Measurements from ENCODE around the gene PSMB3.
"Not testable (repeated sequence)": the region's sequence is repeated elsewhere in the genome, so short reads cannot be mapped to it uniquely, and the experiment has no call there.

Gene PSMB3

DNA sequence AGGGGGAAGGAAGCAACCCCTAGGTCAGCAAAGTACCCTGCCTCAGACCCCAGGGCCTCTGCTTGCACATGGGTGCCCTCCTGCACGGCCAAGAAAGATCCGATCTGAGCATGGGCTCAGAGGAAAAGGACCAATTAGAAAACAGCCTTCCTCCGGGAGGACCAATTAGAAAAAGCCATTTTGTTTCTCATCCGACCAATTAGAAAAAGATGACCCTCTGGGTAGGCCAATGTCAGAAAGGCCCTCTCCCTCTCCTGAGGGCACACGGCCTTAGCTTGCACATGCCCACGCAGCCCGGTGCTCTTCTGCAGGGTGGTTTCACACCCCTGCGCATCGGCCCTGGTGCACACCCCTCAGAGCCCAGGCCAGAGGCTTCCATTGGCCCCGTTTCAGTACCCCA, 27.5 kb upstream of the PSMB3 start:
- no peak for ATAC-seq (ENCODE audit: low read depth)
- Mint-ChIP-seq H3K9me3 (no peaks in the 10 kb centered on the region), H3K36me3 (peaks cover 8% of the 10 kb centered on the region), H3K4me1 (peaks cover 30% of the 10 kb centered on the region), H3K27ac (no peak overlapping the region), H3K4me3 (no peak overlapping the region), H3K27me3 (no peaks in the 10 kb centered on the region)
- no peak for DNase-seq (ENCODE audit: low spot score in 2 of 2)

DNA sequence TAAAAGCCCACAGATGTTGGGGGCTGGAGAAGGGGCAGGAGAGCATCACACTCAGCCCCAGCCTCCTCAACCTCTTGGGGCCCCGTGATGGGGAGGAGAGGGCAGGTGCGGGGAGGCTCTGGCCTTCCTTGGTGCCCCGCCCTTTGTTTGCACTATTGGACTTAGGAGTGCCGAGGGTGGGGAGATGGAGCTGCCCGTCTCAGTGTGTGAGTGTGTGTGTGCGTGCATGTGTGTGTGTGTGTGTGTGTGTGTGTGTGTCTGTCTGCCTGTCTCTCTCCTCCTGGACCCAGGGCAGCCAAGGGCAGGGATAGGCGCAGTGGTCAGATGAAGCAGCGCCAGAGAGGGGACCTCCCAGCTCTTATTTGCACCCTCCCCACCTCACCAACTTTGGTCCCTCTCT, 26.4 kb upstream of the PSMB3 start:
- not testable (repeated sequence) for H3K27ac Mint-ChIP-seq; ATAC-seq (ENCODE audit: low read depth); DNase-seq (ENCODE audit: low spot score in 2 of 2); H3K36me3 Mint-ChIP-seq; H3K9me3 Mint-ChIP-seq; H3K27me3 Mint-ChIP-seq; H3K4me3 Mint-ChIP-seq
- peaks cover 34% of the 10 kb centered on the region for H3K4me1 Mint-ChIP-seq

DNA sequence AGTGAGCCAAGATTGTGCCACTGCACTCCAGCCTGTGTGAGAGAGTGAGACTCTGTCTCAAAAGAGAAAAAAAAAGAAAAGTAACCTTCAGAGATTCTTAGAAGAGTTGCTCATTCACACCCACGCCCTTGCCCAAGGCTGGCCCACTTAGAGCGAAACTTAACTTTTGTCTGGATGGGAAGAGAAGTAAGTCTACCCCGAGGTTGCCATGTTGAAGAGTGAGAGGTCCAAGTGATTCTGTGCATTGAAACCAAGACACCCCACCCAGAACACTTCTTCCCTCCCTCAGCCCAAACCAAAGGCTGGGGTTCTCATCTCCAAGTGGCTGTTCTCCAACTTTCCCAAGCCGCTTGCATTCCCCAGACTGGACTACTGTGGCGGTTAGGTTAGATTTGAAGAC, 24.8 kb upstream of the PSMB3 start:
- H3K9me3 Mint-ChIP-seq: no peaks in the 10 kb centered on the region
- peak overlapping the region; percentile 40 for H3K27ac Mint-ChIP-seq
- peak overlapping the region; percentile 51 for H3K4me3 Mint-ChIP-seq
- peaks cover 40% of the 10 kb centered on the region for H3K4me1 Mint-ChIP-seq
- ATAC-seq (ENCODE audit: low read depth) (no peak), DNase-seq (ENCODE audit: low spot score in 2 of 2) (no peak)
- H3K36me3 Mint-ChIP-seq: peaks cover under 1% of the 10 kb centered on the region
- no peaks in the 10 kb centered on the region for H3K27me3 Mint-ChIP-seq

DNA sequence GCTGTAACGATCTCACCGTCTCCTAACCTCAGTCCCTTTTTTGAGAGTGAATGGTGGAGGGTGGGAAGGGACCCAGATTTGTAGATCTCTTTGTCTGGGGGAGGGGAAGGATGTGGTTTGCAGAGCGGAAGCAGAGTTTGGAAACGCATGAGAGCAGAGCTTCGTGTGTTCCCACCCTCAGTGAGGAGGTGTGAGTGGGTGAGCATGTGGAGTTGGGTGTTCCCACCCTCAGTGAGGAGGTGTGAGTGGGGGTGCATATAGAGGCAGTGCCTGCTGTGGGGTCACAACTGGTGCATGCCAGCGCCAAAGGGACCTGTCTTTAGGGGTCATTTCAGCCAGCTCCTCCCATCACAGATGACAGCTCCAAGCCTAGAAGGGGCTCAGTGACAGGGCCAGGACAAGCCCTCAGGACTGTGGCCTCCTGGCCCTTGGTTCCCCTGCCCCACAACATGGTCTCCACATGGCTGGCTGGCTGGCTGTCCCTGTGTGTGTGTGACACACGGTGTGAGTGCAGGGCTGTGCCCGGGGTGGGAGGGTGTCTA, 24.2 kb upstream of the PSMB3 start:
- H3K4me3 Mint-ChIP-seq: peak overlapping the region; percentile 51
- no peaks in the 10 kb centered on the region for H3K9me3 Mint-ChIP-seq
- peaks cover 2% of the 10 kb centered on the region for H3K36me3 Mint-ChIP-seq
- peak overlapping the region; percentile 40 for H3K27ac Mint-ChIP-seq
- H3K27me3 Mint-ChIP-seq: no peaks in the 10 kb centered on the region
- DNase-seq (ENCODE audit: low spot score in 2 of 2) (peak in 1 of 2 donors; percentile 40), ATAC-seq (ENCODE audit: low read depth) (peak; percentile 56)
- H3K4me1 Mint-ChIP-seq: peaks cover 45% of the 10 kb centered on the region

DNA sequence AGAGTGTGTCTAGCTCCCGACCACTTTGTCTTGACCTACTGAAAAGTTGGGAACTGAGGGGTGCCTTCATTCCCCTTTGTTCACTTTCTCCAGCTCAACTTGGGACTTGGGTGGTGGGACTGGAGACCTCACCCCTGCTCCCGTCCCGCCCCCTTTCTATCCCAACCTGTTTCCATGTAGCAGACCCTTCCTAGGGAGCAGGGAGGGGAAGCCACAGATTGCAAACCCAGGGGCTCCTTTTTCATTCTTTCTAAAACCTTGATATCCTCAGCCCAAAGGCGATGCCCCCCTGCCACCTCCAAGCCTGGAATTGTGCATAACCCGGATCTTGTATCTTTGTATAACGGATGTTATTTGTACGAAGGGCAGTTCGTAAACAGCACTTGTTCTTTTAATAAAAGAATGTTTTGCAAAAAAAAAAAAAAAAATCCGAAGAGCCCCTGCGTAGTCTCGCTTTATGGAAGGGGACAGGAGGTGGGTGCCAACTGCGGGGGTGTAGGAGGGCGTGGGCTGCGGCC, 23.1 kb upstream of the PSMB3 start:
- H3K9me3 Mint-ChIP-seq: no peaks in the 10 kb centered on the region
- peaks cover 50% of the 10 kb centered on the region for H3K4me1 Mint-ChIP-seq
- H3K27me3 Mint-ChIP-seq: no peaks in the 10 kb centered on the region
- ATAC-seq (ENCODE audit: low read depth) (no peak), DNase-seq (ENCODE audit: low spot score in 2 of 2) (no peak)
- H3K27ac Mint-ChIP-seq: no peak overlapping the region
- H3K36me3 Mint-ChIP-seq: peaks cover 2% of the 10 kb centered on the region
- H3K4me3 Mint-ChIP-seq: peak overlapping the region; percentile 59

DNA sequence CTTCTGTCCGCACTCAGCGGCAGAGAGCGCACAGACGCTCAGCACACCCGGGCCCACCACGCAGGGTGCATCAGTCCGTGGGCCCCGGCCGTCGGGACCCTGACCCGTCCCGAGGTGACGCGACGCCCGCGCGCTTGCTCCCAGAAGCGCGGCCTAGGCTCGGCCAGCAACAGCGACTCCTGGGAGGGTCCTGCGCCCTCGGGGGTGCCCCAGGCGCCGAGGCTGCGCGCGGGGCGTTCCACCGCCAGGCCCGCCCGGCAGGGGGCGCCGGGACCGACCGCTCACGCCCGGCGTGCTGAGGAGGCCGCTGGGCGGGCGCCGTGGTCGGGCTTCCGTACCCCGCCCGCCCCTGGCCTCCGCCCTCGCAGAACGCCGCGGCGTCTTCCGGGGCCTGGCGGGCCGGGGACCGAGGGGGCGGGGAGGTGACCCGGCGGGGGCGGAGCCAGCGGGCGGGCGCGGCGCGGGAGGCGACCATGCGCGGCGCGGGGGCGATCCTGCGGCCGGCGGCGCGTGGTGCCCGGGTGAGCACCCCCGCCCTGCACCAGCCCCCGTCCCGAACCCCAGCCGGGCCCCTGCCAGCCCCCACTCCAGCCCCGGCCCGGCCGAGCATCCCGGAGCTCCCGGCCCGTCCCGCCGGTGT, 22.5 kb upstream of the PSMB3 start, which contains the start of gene CISD3:
Gene CISD3, plus strand, starts transcription at position 456 of the 640 bp plus-strand sequence. Its CDS starts 18 bp downstream, at position 474.
- Mint-ChIP-seq H3K36me3 (peaks cover 2% of the 10 kb centered on the region), H3K9me3 (no peaks in the 10 kb centered on the region), H3K4me1 (peaks cover 53% of the 10 kb centered on the region), H3K27me3 (no peaks in the 10 kb centered on the region), H3K27ac (peak within 1 kb of the TSS; percentile 93), H3K4me3 (peak within 1 kb of the TSS; percentile 96)
- ATAC-seq (ENCODE audit: low read depth) (peak; percentile 87), DNase-seq (ENCODE audit: low spot score in 2 of 2) (peak; percentile 85 to 92)

DNA sequence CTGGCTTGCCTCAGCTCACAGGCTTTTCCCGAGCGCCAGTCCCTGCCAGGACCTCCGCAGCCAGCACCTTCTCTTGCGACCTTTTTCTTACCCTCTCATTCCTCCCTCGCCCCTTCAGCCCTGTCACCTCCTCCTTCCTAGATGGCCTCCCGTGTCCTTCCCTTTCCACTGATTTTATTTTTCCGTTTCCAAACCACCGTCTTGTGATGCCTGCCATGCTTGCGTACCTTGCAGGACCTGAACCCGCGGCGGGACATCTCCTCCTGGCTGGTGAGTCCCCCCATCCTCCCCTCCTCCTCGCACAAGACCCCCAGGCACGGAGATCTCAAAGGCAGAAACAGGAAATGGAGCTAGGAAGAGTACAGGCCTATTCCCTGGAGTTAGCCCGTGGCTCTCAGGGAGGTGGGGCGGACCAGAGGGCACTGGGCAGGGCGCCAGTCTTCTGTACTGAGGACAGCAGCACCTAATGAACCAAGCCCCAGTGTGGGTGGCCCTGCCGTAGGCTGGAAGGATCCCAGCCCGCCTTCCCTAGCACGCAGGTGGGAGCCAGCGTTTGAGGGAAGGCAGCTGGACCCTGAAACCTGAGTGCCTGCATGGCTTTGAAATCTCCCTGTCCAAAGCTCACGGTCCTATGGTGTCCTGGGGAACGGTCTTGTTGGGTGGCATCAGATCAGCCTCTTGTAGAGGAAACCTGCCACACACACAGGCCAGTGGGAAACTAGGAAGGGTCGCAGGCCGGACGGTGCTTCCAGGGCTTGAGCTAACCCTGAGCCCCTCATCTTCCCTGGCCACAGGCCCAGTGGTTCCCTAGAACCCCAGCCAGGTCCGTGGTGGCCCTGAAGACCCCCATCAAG, 21.8 kb upstream of the PSMB3 start:
- peaks cover 55% of the 10 kb centered on the region for H3K4me1 Mint-ChIP-seq
- H3K9me3 Mint-ChIP-seq: no peaks in the 10 kb centered on the region
- DNase-seq (ENCODE audit: low spot score in 2 of 2) (no peak), ATAC-seq (ENCODE audit: low read depth) (no peak)
- peaks cover 2% of the 10 kb centered on the region for H3K36me3 Mint-ChIP-seq
- no peaks in the 10 kb centered on the region for H3K27me3 Mint-ChIP-seq
- H3K4me3 Mint-ChIP-seq: peak overlapping the region; percentile 96
- H3K27ac Mint-ChIP-seq: peak overlapping the region; percentile 93

DNA sequence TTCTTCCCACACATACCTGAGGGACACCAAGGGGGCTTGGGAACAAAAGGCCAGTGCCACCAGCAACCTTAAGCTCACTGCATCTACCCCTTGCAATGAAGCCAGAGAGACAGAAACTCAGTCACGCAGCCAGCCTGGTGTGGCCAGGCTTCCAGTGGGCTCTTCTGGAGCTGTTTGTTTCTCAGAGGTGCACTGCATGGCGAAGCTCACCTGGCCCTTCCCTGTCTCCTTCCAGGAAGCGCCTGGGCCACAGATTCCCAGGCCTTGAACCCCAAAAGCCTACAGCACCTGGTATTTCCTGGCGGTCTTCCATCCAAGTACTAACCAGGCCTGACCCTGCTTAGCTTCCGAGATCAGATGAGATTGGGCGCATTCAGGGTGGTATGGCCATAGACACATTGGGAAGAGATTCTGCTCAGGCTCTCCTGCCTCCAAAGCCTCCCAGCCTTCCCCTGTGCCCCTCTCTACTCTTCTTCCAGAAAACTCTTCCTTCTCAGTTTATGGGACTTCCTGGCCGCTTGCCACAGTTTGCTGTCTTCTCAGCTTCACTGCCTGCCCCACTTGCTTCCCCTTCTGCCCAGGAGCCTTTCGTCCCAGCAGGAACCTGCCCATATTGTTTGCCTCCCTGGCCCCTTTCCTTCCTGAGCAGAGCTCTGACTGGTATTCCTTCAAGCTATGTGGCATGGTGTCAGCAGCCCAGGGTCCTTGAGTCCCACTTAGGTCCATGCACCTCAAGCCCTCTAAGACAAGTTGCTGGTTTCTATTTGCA, 20.8 kb upstream of the PSMB3 start:
- Mint-ChIP-seq H3K9me3 (no peaks in the 10 kb centered on the region), H3K36me3 (peaks cover 2% of the 10 kb centered on the region), H3K4me3 (peak overlapping the region; percentile 96), H3K27me3 (no peaks in the 10 kb centered on the region), H3K27ac (peak overlapping the region; percentile 25), H3K4me1 (peaks cover 51% of the 10 kb centered on the region)
- no peak for ATAC-seq (ENCODE audit: low read depth)
- DNase-seq (ENCODE audit: low spot score in 2 of 2): no peak

DNA sequence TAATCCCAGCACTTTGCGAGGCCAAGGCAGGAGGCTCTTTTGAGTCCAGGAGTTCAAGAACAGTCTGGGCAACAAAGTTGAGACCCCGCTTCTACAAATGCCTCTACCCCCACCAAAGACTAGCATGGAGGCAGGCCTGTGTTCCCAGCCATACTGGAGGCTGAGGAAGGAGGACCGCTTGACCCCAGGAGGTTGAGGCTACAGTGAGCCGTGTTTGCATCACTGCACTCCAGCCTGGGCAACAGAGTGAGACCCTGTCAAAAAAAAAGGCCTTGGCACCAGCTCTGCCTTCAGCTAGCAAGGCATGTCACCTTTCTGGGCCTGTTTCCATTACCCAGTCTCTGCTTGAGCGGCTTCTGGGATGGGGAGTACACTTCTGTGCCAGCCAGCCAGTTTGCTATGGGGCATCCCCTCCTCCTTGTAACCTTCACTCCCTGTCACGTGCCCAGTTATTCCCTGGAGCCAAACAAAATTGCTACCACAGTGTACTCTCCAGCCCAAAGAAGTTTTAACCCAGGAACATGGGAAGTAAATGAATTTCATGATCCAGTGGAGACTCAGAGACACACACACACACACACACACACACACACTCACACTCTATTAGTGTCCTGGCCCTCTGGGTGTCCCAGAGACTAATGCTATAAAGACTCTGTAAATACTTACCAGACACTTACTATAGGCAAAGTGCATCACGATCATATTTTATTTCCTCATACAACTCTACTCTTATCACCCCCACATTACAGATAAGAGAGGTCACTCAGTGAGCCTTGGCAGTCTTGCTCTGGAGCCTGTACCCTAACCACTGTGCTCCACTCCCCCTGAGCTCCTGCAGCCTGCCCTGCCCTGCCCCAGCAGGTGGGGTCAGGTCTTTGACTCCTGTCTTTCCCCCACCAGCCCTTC, 19.9 kb upstream of the PSMB3 start:
- DNase-seq (ENCODE audit: low spot score in 2 of 2) (no peak), ATAC-seq (ENCODE audit: low read depth) (no peak)
- no peaks in the 10 kb centered on the region for H3K9me3 Mint-ChIP-seq
- H3K4me1 Mint-ChIP-seq: peaks cover 47% of the 10 kb centered on the region
- peak overlapping the region; percentile 76 for H3K27ac Mint-ChIP-seq
- peaks cover 2% of the 10 kb centered on the region for H3K36me3 Mint-ChIP-seq
- no peak overlapping the region for H3K4me3 Mint-ChIP-seq
- H3K27me3 Mint-ChIP-seq: no peaks in the 10 kb centered on the region

DNA sequence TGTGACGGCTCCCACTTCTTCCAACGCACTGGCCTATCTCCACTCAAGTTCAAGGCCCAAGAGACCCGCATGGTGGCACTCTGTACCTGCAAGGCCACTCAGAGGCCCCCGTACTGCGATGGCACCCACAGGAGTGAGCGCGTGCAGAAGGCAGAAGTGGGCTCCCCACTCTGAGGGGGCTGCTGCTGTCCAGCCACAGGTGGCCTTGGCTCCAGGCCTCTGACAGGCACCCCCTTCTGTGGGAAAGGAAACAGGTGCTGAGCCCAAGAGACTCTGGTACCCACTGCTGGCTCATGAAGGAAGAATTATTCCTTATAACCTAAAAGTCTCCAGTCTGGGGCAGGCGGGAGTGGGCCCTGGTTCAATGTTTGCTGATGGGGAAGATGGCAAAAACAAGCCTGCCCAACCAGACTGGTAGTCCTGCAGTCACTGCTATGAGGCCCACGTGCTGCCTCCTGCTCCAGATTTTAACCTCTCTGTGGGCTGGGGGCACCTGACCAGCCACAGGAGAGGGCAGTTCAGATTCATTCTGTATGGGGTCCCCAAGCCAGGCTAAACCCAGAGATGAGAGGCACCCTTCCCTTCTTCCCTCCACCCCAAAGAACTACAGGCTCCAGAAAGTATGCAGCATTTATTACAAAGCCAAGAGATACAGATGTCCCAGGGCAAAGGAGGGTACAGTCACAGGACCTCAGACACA, 19.1 kb upstream of the PSMB3 start:
- Mint-ChIP-seq H3K4me1 (peaks cover 45% of the 10 kb centered on the region), H3K4me3 (no peak overlapping the region), H3K36me3 (peaks cover 2% of the 10 kb centered on the region), H3K27ac (peak overlapping the region; percentile 76), H3K9me3 (no peaks in the 10 kb centered on the region), H3K27me3 (peaks cover 3% of the 10 kb centered on the region)
- ATAC-seq (ENCODE audit: low read depth) (no peak), DNase-seq (ENCODE audit: low spot score in 2 of 2) (no peak)

DNA sequence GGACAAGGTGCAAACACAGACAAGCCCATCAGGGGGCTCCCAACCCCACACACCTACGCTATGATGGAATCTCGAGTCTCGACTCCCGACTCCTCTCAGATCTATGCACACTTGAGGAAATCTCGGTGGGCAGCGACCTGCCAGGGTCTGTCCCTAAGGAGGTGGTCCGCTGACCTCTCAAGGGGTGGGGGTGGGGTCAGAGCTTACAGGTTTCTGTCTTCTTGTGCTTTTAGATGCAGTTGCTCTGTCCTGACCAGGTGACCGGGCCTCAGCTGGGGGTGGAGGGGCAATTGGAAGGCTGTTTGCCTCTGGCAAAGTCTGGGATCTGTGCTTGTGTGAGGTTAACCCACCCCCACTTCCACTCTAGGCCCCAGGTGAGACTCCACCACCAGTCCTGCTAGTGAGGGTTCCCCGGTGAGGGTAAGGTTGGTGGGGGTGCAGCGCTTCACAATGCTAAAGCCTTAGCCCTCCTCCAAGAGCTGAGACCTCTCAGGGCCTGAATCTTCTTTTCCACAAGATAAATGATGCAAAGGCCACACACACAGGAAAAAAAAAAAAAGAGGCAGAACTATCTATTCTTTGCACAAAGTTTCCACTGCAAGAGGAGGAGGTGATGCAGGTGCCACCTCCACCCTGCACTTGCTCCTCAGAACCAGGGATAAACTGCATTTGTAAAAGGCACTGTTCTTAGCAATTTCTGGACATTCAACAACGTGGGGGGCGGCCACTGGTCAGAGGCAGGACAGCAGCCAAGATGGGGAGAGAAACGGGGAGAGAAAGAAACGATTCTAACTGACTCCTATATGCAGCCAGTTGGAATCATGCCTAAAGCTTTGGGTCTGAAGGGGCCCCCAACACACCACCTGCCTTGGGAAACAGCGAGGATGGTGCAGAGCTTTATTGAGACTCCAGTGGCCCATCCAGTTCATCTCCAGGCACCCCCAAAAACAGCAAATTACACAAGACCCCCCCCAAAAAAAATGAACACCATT, 18.3 kb upstream of the PSMB3 start:
- H3K9me3 Mint-ChIP-seq: no peaks in the 10 kb centered on the region
- H3K4me3 Mint-ChIP-seq: no peak overlapping the region
- peaks cover 2% of the 10 kb centered on the region for H3K36me3 Mint-ChIP-seq
- DNase-seq (ENCODE audit: low spot score in 2 of 2) (no peak), ATAC-seq (ENCODE audit: low read depth) (no peak)
- no peak overlapping the region for H3K27ac Mint-ChIP-seq
- H3K4me1 Mint-ChIP-seq: peaks cover 36% of the 10 kb centered on the region
- peaks cover 3% of the 10 kb centered on the region for H3K27me3 Mint-ChIP-seq
